SK-N-MC (cell line): Measurements from ENCODE around the gene MYO7A.

ENCODE experiments used
- EZH2 ChIP-seq: fragments of 200-600 bp; sonication (generic); IDR thresholded peaks from one replicate; pipeline ENCODE4 v1.6.1; 2017; ENCODE audit warnings: antibody characterized with exemption
- POLR2AphosphoS5 ChIP-seq: IDR thresholded peaks from 2 replicates; pipeline ENCODE4 v1.6.1; 2012; ENCODE audit warnings: mild to moderate bottlenecking, low read depth, low read length, borderline replicate concordance

DNA sequence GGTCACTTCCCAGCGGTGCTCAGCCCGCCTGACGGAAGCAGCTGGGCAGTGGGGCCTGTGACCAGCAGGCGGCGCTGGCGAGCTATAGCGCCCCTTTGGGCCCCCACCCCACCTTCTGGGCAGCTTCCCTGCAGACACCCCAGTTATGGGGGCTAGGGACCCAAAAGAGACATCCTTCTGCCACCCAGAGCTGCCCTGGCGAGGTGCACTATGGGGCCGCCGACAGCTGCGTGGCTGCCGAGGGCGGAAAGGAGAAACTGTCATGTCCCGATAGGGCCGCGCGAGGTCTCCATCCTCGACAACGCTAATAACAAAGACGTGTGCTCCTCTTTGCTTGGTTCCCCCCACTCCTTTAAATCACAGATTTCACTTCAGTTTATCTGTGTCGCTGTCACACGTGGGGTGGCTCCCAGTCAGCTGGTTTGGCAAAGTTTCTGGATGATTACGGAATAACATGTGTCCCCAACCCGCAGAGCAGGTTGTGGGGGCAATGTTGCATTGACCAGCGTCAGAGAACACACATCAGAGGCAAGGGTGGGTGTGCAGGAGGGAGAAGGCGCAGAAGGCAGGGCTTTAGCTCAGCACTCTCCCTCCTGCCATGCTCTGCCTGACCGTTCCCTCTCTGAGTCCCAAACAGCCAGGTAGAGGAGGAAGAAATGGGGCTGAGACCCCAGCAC is 673 bp upstream of the MYO7A start:
- no peak for TF ChIP-seq EZH2
- no peak for TF ChIP-seq POLR2AphosphoS5
